Measurements from ENCODE around the gene MSANTD3. TPM values are rescaled to one million over a fixed set of nuclear protein-coding genes. Genes with fewer than 3 reads are reported as not detected.

MSANTD3 gene
- total and polyA plus RNA-seq, 2 of the 13 experiments (the other 11 are each of a cell fraction or from before 2014, with no cell fraction given): 10.1 to 19.2 TPM

DNA sequence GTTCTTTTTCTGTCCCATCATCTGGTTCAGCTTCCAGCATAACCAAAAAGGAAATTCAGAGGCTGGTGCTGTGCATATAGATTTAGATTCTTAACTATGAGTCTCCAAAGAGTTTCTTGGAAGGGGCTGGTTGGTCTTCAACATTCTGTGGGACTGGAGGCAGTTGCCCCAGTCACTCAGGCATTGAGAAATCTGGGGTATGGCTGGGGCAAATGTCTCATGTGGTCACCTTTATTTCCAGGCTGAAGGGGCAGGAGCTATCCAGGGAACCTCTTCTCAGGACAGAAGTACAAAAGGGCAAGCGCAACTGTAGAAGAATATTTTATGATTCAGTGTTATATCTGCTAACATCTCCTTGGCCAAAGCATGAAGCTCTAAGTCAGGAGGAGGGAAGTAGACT is 30.6 kb downstream of the MSANTD3 start:
- no peak for ATAC-seq
- Histone ChIP-seq H3K36me3 (replicated peaks in 1 of 2; ENCODE audit: control insufficient read depth in 1 of 2, insufficient read depth in 2 of 2, low read length in 2 of 2) (peaks cover 0 to 1% of the 10 kb centered on the region in 2 experiments; a peak in 1 of 5 replicates), H3K4me2 (ENCODE audit: low read depth, low read length) (no peak overlapping the region), H2AFZ (ENCODE audit: low read length) (no peak overlapping the region), H4K20me1 (ENCODE audit: insufficient read depth, low read length) (no peaks in the 10 kb centered on the region), H3K27me3 (ENCODE audit: control insufficient read depth in 1 of 2, insufficient read depth in 2 of 2, low read length in 2 of 2) (no peaks in the 10 kb centered on the region), H3K27ac (ENCODE audit: extremely low read length, insufficient read depth, low read length) (no peak overlapping the region), H3K9me3 (ENCODE audit: low read length) (no peaks in the 10 kb centered on the region), H3K4me1 (ENCODE audit: insufficient read depth, low read length) (peaks cover 9% of the 10 kb centered on the region; the same call in 1 of the 2 replicates), H3K9ac (ENCODE audit: insufficient read depth, low read depth, low read length) (no peak overlapping the region), H3K4me3 (replicated peaks in 1 of 3; ENCODE audit: insufficient read depth in 1 of 3, low read depth in 2 of 3, low read length in 3 of 3) (no peak overlapping the region), H3K79me2 (ENCODE audit: insufficient read depth, low read length) (no peaks in the 10 kb centered on the region)
- in situ Hi-C loops (cut with HindIII; ENCODE audit: extremely low pct_ligation_motif_present, low pct_unique_long_range_greater_than_20kb) (no loop called here), intact Hi-C loops (cut with micrococcal nuclease; ENCODE audit: unreplicated experiment) (no loop called here)
- CTCF ChIA-PET (ENCODE audit: low intra/inter-chr PET ratio, low total read pairs): no interaction called here
- 94% methylated on average over 1 of the region's 1 CpG for WGBS (ENCODE audit: low lambda C conversion rate)
- DNase-seq (ENCODE audit: low spot score): no peak
- POLR2A ChIA-PET: no interaction called here
- TF ChIP-seq ZSCAN21 (CRISPR knock-in tag; IDR thresholded peaks at IDR 0.05; ENCODE audit: borderline replicate concordance): no peak
- no peak for TF ChIP-seq NFATC3 (CRISPR knock-in tag; IDR thresholded peaks at IDR 0.05)
- no peak for TF ChIP-seq TOE1 (CRISPR knock-in tag; IDR thresholded peaks at IDR 0.05)
- TF ChIP-seq, protein P1, sequence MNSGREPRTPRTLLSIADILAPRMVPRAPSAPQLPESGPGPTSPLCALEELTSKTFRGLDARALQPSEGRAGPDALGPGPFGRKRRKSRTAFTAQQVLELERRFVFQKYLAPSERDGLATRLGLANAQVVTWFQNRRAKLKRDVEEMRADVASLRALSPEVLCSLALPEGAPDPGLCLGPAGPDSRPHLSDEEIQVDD (CRISPR knock-in tag; IDR thresholded peaks at IDR 0.05; ENCODE audit: borderline replicate concordance): no peak
- FAIRE-seq: no peak
- BruUV-seq (replicated peaks): no TSS peak

DNA sequence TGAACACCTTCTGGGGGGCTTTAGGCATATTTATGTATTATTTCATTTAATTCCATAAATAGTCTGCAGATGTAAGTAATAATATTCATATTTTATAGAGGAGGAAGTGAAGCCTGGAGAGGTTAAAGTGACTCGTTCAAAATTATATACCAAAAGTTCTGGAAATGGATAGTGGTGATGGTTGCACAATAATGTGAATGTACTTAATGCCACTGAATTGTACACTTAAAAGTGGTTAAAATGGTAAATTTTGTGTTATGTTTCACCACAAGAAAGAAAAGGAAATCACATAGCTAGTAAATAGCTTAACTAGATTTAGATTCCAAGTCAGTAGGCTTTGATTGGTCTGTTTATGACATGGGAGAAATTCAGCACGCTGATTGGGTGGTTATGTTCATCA is 33.0 kb downstream of the MSANTD3 start:
- Histone ChIP-seq H3K27ac (ENCODE audit: extremely low read length, insufficient read depth, low read length) (no peak overlapping the region), H3K4me1 (ENCODE audit: insufficient read depth, low read length) (peaks cover 12% of the 10 kb centered on the region), H3K79me2 (ENCODE audit: insufficient read depth, low read length) (no peaks in the 10 kb centered on the region), H3K4me2 (ENCODE audit: low read depth, low read length) (no peak overlapping the region), H3K9me3 (ENCODE audit: low read length) (no peaks in the 10 kb centered on the region), H4K20me1 (ENCODE audit: insufficient read depth, low read length) (no peaks in the 10 kb centered on the region), H3K4me3 (replicated peaks in 1 of 3; ENCODE audit: insufficient read depth in 1 of 3, low read depth in 2 of 3, low read length in 3 of 3) (no peak overlapping the region), H2AFZ (ENCODE audit: low read length) (no peak overlapping the region), H3K27me3 (ENCODE audit: control insufficient read depth in 1 of 2, insufficient read depth in 2 of 2, low read length in 2 of 2) (no peaks in the 10 kb centered on the region), H3K36me3 (replicated peaks in 1 of 2; ENCODE audit: control insufficient read depth in 1 of 2, insufficient read depth in 2 of 2, low read length in 2 of 2) (no peaks in the 10 kb centered on the region), H3K9ac (ENCODE audit: insufficient read depth, low read depth, low read length) (no peak overlapping the region)
- intact Hi-C loops (cut with micrococcal nuclease; ENCODE audit: unreplicated experiment) (no loop called here), in situ Hi-C loops (cut with HindIII; ENCODE audit: extremely low pct_ligation_motif_present, low pct_unique_long_range_greater_than_20kb) (no loop called here)
- DNase-seq (ENCODE audit: low spot score): no peak
- TF ChIP-seq, protein P2, sequence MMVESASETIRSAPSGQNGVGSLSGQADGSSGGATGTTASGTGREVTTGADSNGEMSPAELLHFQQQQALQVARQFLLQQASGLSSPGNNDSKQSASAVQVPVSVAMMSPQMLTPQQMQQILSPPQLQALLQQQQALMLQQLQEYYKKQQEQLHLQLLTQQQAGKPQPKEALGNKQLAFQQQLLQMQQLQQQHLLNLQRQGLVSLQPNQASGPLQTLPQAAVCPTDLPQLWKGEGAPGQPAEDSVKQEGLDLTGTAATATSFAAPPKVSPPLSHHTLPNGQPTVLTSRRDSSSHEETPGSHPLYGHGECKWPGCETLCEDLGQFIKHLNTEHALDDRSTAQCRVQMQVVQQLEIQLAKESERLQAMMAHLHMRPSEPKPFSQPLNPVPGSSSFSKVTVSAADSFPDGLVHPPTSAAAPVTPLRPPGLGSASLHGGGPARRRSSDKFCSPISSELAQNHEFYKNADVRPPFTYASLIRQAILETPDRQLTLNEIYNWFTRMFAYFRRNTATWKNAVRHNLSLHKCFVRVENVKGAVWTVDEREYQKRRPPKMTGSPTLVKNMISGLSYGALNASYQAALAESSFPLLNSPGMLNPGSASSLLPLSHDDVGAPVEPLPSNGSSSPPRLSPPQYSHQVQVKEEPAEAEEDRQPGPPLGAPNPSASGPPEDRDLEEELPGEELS (CRISPR knock-in tag; IDR thresholded peaks at IDR 0.05): no peak
- ATAC-seq: no peak
- no TSS peak for BruUV-seq (replicated peaks)
- POLR2A ChIA-PET: no interaction called here
- CTCF ChIA-PET (ENCODE audit: low intra/inter-chr PET ratio, low total read pairs): no interaction called here
- FAIRE-seq: no peak
- 40% methylated on average over 2 of the region's 2 CpGs for WGBS (ENCODE audit: low lambda C conversion rate)
